OCI-LY3 (cell line): ENCODE measurements around the gene NGEF.
"Not testable (repeated sequence)": the region's sequence is repeated elsewhere in the genome, so short reads cannot be mapped to it uniquely, and the experiment has no call there.

Experiments used
- H2AFZ ChIP-seq: fragments of 200-600, 300-600 bp; shearing (Covaris generic); 2 replicates; pipeline ENCODE4 v1.6.0; 2014; ENCODE audit warnings: antibody characterized with exemption, low read depth, low read length
- H3K27ac ChIP-seq: fragments of 200-600, 300-600 bp; sonication (generic); 2 replicates; pipeline ENCODE4 v1.5.1; 2014; ENCODE audit warnings: mild to moderate bottlenecking, low read length, moderate library complexity, mixed read lengths
- H3K27me3 ChIP-seq: fragments of 200-600, 300-600 bp; sonication (generic); 2 replicates; pipeline ENCODE4 v1.6.1; 2014; ENCODE audit warnings: low read depth, low read length, mixed read lengths
- H3K36me3 ChIP-seq: fragments of 200-600, 300-600 bp; sonication (generic); replicated peaks from 2 replicates; pipeline ENCODE3; 2014; ENCODE audit warnings: low read depth, low read length, mixed read lengths
- H3K4me1 ChIP-seq: fragments of 300-600, 200-600 bp; sonication (generic); 2 replicates; pipeline ENCODE4 v1.6.1; 2014; ENCODE audit warnings: low read length, mixed read lengths
- H3K4me2 ChIP-seq: fragments of 200-600, 300-600 bp; sonication (generic); 2 replicates; pipeline ENCODE4 v1.6.1; 2014; ENCODE audit warnings: low read length, mixed read lengths
- H3K4me3 ChIP-seq: fragments of 300-600, 200-600 bp; sonication (generic); 2 replicates; pipeline ENCODE4 v1.5.1; 2014; ENCODE audit warnings: antibody characterized with exemption, mild to moderate bottlenecking, low read length, moderate library complexity
- H3K79me2 ChIP-seq: fragments of 300-600, 200-600 bp; shearing (Covaris generic); 2 replicates; pipeline ENCODE4 v1.6.1; 2014; ENCODE audit warnings: mild to moderate bottlenecking, low read length, mixed read lengths
- H3K9ac ChIP-seq: fragments of 300-600, 200-600 bp; shearing (Covaris generic); 2 replicates; pipeline ENCODE4 v1.6.0; 2014; ENCODE audit warnings: mild to moderate bottlenecking, low read length, moderate library complexity
- H3K9me3 ChIP-seq: fragments of 200-600, 300-600 bp; shearing (Covaris generic); 2 replicates; pipeline ENCODE4 v1.6.1; 2014; ENCODE audit warnings: low read length, mixed read lengths; ENCODE audit not compliant: insufficient read depth
- H4K20me1 ChIP-seq: fragments of 200-600, 300-600 bp; sonication (generic); 2 replicates; pipeline ENCODE4 v1.6.1; 2016; ENCODE audit warnings: low read length, mixed read lengths; ENCODE audit not compliant: insufficient read depth
- CTCF ChIP-seq: fragments of 200-600, 300-600 bp; sonication (generic); IDR thresholded peaks from 2 replicates; pipeline ENCODE4 v1.5.1; 2014; ENCODE audit warnings: antibody characterized with exemption, low read length, low read depth
- EZH2phosphoT487 ChIP-seq: fragments of 200-600 bp; shearing (Covaris generic); IDR thresholded peaks from 2 replicates; pipeline ENCODE4 v1.6.1; 2018; ENCODE audit warnings: antibody characterized with exemption, mixed run types, low read depth

Gene NGEF

GRCh38 chr2:233053928-233054784 is 41.1 kb upstream of the NGEF start:
- Histone ChIP-seq H4K20me1 (no peaks in the 10 kb centered on the region), H3K9me3 (no peaks in the 10 kb centered on the region), H3K27me3 (0 out of 2 replicates have a peak, but pooled peaks cover 3% of the 10 kb centered on the region), H3K36me3 (no peaks in the 10 kb centered on the region), H2AFZ (peak overlapping the region; percentile 93), H3K9ac (no peak overlapping the region), H3K79me2 (peaks cover under 1% of the 10 kb centered on the region), H3K4me3 (peak overlapping the region; percentile 59), H3K27ac (no peak overlapping the region), H3K4me1 (peaks cover 7% of the 10 kb centered on the region), H3K4me2 (peak overlapping the region; percentile 91)
- TF ChIP-seq EZH2phosphoT487 (no peak), CTCF (peak; percentile 89)

- not testable (repeated sequence) for H4K20me1 ChIP-seq, H3K4me1 ChIP-seq, H3K79me2 ChIP-seq, H3K27ac ChIP-seq, H3K36me3 ChIP-seq, H3K9me3 ChIP-seq, H3K4me2 ChIP-seq, H3K4me3 ChIP-seq, H3K9ac ChIP-seq, H2AFZ ChIP-seq, H3K27me3 ChIP-seq
Observed at GRCh38 chr2:233052517-233052916, 39.5 kb upstream of the NGEF start.

- Histone ChIP-seq H3K36me3 (no peaks in the 10 kb centered on the region), H2AFZ (no peak overlapping the region), H3K27ac (no peak overlapping the region), H3K79me2 (no peaks in the 10 kb centered on the region), H3K27me3 (0 out of 2 replicates have a peak, but pooled peaks cover 3% of the 10 kb centered on the region), H3K9me3 (no peaks in the 10 kb centered on the region), H4K20me1 (no peaks in the 10 kb centered on the region), H3K4me3 (no peak overlapping the region), H3K4me1 (peaks cover 3% of the 10 kb centered on the region), H3K9ac (no peak overlapping the region), H3K4me2 (no peak overlapping the region)
- TF ChIP-seq CTCF, result no peak
- TF ChIP-seq EZH2phosphoT487, result no peak
Observed at GRCh38 chr2:233051241-233052149, 38.4 kb upstream of the NGEF start.

GRCh38 chr2:233049194-233049761 is 36.2 kb upstream of the NGEF start:
- Histone ChIP-seq H3K27ac (no peak overlapping the region), H3K4me2 (no peak overlapping the region), H4K20me1 (no peaks in the 10 kb centered on the region), H3K79me2 (no peaks in the 10 kb centered on the region), H3K4me3 (no peak overlapping the region), H3K36me3 (no peaks in the 10 kb centered on the region), H3K27me3 (0 out of 2 replicates have a peak, but pooled peaks cover 3% of the 10 kb centered on the region), H3K9me3 (no peaks in the 10 kb centered on the region), H3K9ac (no peak overlapping the region), H2AFZ (no peak overlapping the region), H3K4me1 (peaks cover 3% of the 10 kb centered on the region)
- no peak for TF ChIP-seq EZH2phosphoT487
- 0 out of 2 replicates have a peak, but pooled peaks have one; percentile 9 for TF ChIP-seq CTCF
